CD4-positive, CD25-positive, alpha-beta regulatory T cell (primary cell): ENCODE results near the gene LARGE2. TPM values are rescaled to one million over a fixed set of nuclear protein-coding genes. Genes with fewer than 3 reads are reported as not detected.
A peak's percentile ranks its signal among the peaks of the same experiment; 100 is the strongest.
"Not testable (repeated sequence)": the region's sequence is repeated elsewhere in the genome, so short reads cannot be mapped to it uniquely, and the experiment has no call there.

Source experiments
- ATAC-seq, 2 donors: fragments of 150-1000 bp; cut with Tn5 transposase; one replicate each; pipeline ENCODE4 v1.10.0; 2021; ENCODE audit warnings: low read depth in 2 of 2, moderate number of reproducible peaks in 2 of 2, moderate library complexity in 1 of 2
- DNase-seq, 3 donors: peaks; one replicate each; pipeline versions ENCODE4 v3.0.0 to v3.0.0-alpha.2; 2012 to 2022; ENCODE audit warnings: mixed read lengths in 1 of 3
- H3K27ac ChIP-seq: one replicate; pipeline ENCODE4 v1.7.0; 2013; ENCODE audit warnings: mild to moderate bottlenecking, low read length; ENCODE audit not compliant: insufficient read depth, poor library complexity, severe bottlenecking
- H3K27me3 ChIP-seq: one replicate; pipeline ENCODE4 v1.7.0; 2013; ENCODE audit warnings: low read length; ENCODE audit not compliant: control insufficient read depth, insufficient read depth
- H3K36me3 ChIP-seq: one replicate; pipeline ENCODE4 v1.7.0; 2013; ENCODE audit warnings: mild to moderate bottlenecking, low read length, moderate library complexity; ENCODE audit not compliant: control insufficient read depth, insufficient read depth
- H3K4me1 ChIP-seq: 2 replicates; pipeline ENCODE4 v1.7.0; 2013; ENCODE audit warnings: mild to moderate bottlenecking, low read length; ENCODE audit not compliant: insufficient read depth, control insufficient read depth, poor library complexity, severe bottlenecking
- H3K4me3 ChIP-seq: one replicate; pipeline ENCODE4 v1.7.0; 2013; ENCODE audit warnings: low read depth, mild to moderate bottlenecking, low read length, moderate library complexity
- H3K9me3 ChIP-seq, 2 experiments: 1 replicate in 1 of 2; 2 replicates in 1 of 2; pipeline ENCODE4 v1.7.0; 2013; ENCODE audit warnings: low read length in 2 of 2, mild to moderate bottlenecking in 1 of 2, moderate library complexity in 1 of 2; ENCODE audit not compliant: control insufficient read depth in 2 of 2
- H3K27ac Mint-ChIP-seq, 3 donors: one replicate each; pipeline ENCODE4 v1.8.0; 2020 to 2022; ENCODE audit warnings: mild to moderate bottlenecking in 3 of 3, mixed read lengths in 3 of 3, moderate library complexity in 2 of 3
- H3K27me3 Mint-ChIP-seq: one replicate; pipeline ENCODE4 v1.8.0; 2022; ENCODE audit warnings: mild to moderate bottlenecking, mixed read lengths
- H3K36me3 Mint-ChIP-seq: one replicate; pipeline ENCODE4 v1.8.0; 2020; ENCODE audit warnings: mixed read lengths
- H3K4me1 Mint-ChIP-seq, 4 donors: one replicate each; pipeline ENCODE4 v1.8.0; 2020 to 2022; ENCODE audit warnings: mixed read lengths in 4 of 4, mild to moderate bottlenecking in 1 of 4
- H3K4me3 Mint-ChIP-seq, 4 donors: one replicate each; pipeline ENCODE4 v1.8.0; 2020 to 2022; ENCODE audit warnings: mild to moderate bottlenecking in 4 of 4, mixed read lengths in 4 of 4, moderate library complexity in 3 of 4
- H3K9me3 Mint-ChIP-seq, 7 donors: one replicate each; pipeline ENCODE4 v1.8.0; 2020 to 2022; ENCODE audit warnings: mixed read lengths in 7 of 7, mild to moderate bottlenecking in 3 of 7, moderate library complexity in 2 of 7
- polyA plus RNA-seq, 4 donors: library from polyadenylated mRNA; unstranded; fragments of 300-500 nt; fragmentation: Illumina TruSeq; gene quantifications; one replicate each; pipeline ENCODE4 v1.2.3, GENCODE V29; 2021
- total RNA-seq: library from RNA; stranded (reverse); gene quantifications from one replicate; pipeline ENCODE4 v1.2.3, GENCODE V29; 2022

LARGE2 gene
- total and polyA plus RNA-seq, 5 donors from 2014 or later: 0.65 to 4.2 (median 1.5) TPM

DNA sequence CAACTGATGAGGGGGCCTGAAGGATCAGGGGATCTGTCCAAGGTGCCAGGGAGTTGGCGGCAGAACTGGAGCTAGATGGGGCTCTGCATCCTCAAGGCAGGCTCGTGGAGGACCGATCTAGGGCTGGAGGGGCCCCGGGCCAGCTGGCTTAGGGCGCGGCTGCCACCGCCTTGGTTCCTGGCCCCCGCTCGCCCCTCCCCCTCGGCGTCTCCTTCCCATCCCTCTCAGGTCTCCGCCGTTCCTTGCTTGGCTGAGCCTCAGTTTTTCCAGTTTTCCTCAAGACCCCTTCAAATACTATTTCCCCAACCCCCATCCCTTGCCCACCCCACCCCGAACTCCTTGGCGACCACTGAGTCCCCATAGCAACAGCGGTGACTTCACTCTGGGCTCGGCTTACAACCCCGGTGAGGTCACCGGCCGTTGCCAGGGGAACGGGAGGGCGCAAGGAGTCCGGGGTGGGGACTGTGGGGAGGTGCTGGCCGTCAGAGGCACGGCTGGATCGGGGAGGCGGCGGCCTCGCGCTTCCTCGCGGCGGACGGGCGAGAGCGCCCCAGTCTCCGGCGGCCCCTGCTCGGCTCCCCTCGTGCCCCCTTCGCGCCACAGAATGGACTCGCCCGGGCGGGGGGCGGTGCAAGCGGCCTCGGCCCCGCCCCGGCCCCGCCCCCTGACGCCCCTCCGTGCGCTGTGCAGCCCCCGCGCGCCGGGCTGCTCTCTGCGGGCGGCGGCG lies 22.8 kb upstream of the LARGE2 start:
- no peak overlapping the region for H3K27ac ChIP-seq
- H3K27me3 Mint-ChIP-seq: peaks cover 65% of the 10 kb centered on the region

GRCh38 chr11:45900175-45900800 lies 22.2 kb upstream of the LARGE2 start:
- Mint-ChIP-seq H3K27me3 (peaks cover 58% of the 10 kb centered on the region), H3K4me1 (peaks cover 0 to 14% (median 1%) of the 10 kb centered on the region in 4 donors), H3K4me3 (peak overlapping the region in 2 of 4 donors; percentile 50 to 65)
- DNase-seq, ATAC-seq, H3K27ac ChIP-seq, H3K27ac Mint-ChIP-seq, H3K4me3 ChIP-seq, H3K9me3 ChIP-seq, H3K36me3 Mint-ChIP-seq, H3K9me3 Mint-ChIP-seq, H3K36me3 ChIP-seq: not testable (repeated sequence)
- Histone ChIP-seq H3K4me1 (peaks cover 16% of the 10 kb centered on the region), H3K27me3 (peaks cover 15% of the 10 kb centered on the region)

More for the DNA sequence above, 22.8 kb upstream of the LARGE2 start:
- Histone ChIP-seq H3K4me3 (no peak overlapping the region), H3K4me1 (peaks cover 16% of the 10 kb centered on the region), H3K36me3 (no peaks in the 10 kb centered on the region), H3K27me3 (peaks cover 15% of the 10 kb centered on the region), H3K9me3 (no peaks in the 10 kb centered on the region)
- peak; percentile 44 to 55 for ATAC-seq
- peak overlapping the region in 3 of 4 donors; percentile 62 to 77 (median 70) for H3K4me3 Mint-ChIP-seq
- H3K4me1 Mint-ChIP-seq: peaks cover 0 to 17% (median 1%) of the 10 kb centered on the region in 4 donors
- no peak overlapping the region for H3K27ac Mint-ChIP-seq
- H3K9me3 Mint-ChIP-seq: peaks cover 0 to 5% (median 0%) of the 10 kb centered on the region in 7 donors
- DNase-seq: peak; percentile 37 to 62 (median 49)
- no peaks in the 10 kb centered on the region for H3K36me3 Mint-ChIP-seq

DNA sequence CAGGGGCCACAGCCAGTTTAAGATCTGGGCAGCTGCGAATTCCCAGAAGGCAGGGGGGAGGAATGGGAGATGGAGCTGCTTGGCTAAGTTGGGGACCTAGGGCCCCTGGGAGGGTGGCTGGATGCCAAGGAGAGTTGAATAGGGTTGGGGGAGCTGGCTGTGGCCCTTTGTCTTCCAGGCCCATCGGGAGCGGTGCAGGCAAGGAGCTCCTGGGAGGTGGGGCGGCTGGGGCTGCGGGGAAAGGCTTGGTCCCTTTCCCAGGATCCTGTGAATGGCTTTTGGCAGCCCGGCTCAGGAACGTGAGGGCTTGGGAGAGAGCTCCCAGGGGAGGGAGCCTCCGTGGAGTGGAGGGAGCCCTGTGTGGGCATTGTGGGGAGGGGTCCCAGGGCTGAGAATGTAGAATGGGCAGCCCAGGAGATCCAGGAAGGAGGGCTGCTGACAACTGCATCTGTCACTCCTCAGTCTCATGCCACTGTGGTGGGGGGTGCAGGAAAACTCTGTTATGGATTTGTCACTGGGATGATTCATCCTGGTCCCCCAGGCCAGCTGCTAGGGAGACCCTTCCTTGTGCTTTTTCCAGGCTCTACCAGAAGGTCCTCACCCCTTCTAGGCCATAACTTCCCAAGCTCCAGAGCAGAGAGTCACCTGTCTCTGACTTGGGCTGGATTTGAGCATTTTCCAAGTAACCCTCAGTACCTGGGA lies 21.4 kb upstream of the LARGE2 start:
- no peaks in the 10 kb centered on the region for H3K36me3 ChIP-seq
- DNase-seq (no peak), ATAC-seq (no peak)
- peaks cover 22% of the 10 kb centered on the region for H3K4me1 ChIP-seq
- peak overlapping the region in 1 of 3 donors; percentile 62 for H3K27ac Mint-ChIP-seq
- no peak overlapping the region for H3K27ac ChIP-seq
- H3K4me1 Mint-ChIP-seq: peaks cover 0 to 17% (median 1%) of the 10 kb centered on the region in 4 donors
- no peaks in the 10 kb centered on the region for H3K36me3 Mint-ChIP-seq
- peaks cover 0 to 4% (median 0%) of the 10 kb centered on the region in 7 donors for H3K9me3 Mint-ChIP-seq
- H3K9me3 ChIP-seq: no peaks in the 10 kb centered on the region
- H3K4me3 Mint-ChIP-seq: peak overlapping the region; percentile 33 to 76 (median 56)
- peaks cover 51% of the 10 kb centered on the region for H3K27me3 Mint-ChIP-seq
- H3K4me3 ChIP-seq: no peak overlapping the region
- peaks cover 15% of the 10 kb centered on the region for H3K27me3 ChIP-seq

- Histone ChIP-seq H3K36me3 (no peaks in the 10 kb centered on the region), H3K27me3 (peaks cover 15% of the 10 kb centered on the region), H3K4me1 (peaks cover 26% of the 10 kb centered on the region), H3K4me3 (no peak overlapping the region), H3K9me3 (no peaks in the 10 kb centered on the region), H3K27ac (no peak overlapping the region)
- peaks cover 0 to 4% (median 0%) of the 10 kb centered on the region in 7 donors for H3K9me3 Mint-ChIP-seq
- ATAC-seq (no peak), DNase-seq (no peak)
- peaks cover 48% of the 10 kb centered on the region for H3K27me3 Mint-ChIP-seq
- peaks cover 0 to 21% (median 5%) of the 10 kb centered on the region in 4 donors for H3K4me1 Mint-ChIP-seq
- H3K27ac Mint-ChIP-seq: no peak overlapping the region
- H3K36me3 Mint-ChIP-seq: no peaks in the 10 kb centered on the region
- H3K4me3 Mint-ChIP-seq: peak overlapping the region in 2 of 4 donors; percentile 33 to 47
Observed at GRCh38 chr11:45901626-45902025, 20.8 kb upstream of the LARGE2 start.

DNA sequence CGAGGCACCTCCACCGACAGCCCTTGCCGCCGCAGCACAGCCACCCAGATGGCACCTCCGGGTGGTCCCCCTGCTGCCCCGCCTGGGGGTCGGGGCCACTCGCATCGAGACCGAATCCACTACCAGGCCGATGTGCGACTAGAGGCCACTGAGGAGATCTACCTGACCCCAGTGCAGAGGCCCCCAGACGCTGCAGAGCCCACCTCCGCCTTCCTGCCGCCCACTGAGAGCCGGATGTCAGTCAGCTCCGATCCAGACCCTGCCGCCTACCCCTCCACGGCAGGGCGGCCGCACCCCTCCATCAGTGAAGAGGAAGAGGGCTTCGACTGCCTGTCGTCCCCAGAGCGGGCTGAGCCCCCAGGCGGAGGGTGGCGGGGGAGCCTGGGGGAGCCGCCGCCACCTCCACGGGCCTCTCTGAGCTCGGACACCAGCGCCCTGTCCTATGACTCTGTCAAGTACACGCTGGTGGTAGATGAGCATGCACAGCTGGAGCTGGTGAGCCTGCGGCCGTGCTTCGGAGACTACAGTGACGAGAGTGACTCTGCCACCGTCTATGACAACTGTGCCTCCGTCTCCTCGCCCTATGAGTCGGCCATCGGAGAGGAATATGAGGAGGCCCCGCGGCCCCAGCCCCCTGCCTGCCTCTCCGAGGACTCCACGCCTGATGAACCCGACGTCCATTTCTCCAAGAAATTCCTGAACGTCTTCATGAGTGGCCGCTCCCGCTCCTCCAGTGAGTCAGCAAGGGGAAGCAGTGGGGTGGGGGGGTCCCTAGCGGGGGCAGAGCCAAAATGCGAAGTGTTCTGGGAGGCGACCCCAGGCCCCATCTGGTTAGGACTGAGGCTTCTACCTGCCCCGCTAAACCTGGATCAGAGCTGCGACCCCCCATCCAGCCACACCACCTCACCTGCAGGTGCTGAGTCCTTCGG lies 19.7 kb upstream of the LARGE2 start:
- Mint-ChIP-seq H3K4me1 (peaks cover 0 to 23% (median 5%) of the 10 kb centered on the region in 4 donors), H3K27me3 (peaks cover 38% of the 10 kb centered on the region), H3K27ac (no peak overlapping the region), H3K9me3 (peaks cover 0 to 4% (median 0%) of the 10 kb centered on the region in 7 donors), H3K36me3 (no peaks in the 10 kb centered on the region), H3K4me3 (no peak overlapping the region)
- Histone ChIP-seq H3K27me3 (peaks cover 12% of the 10 kb centered on the region), H3K4me1 (peaks cover 26% of the 10 kb centered on the region), H3K27ac (no peak overlapping the region), H3K9me3 (no peaks in the 10 kb centered on the region), H3K4me3 (no peak overlapping the region), H3K36me3 (no peaks in the 10 kb centered on the region)
- no peak for ATAC-seq
- DNase-seq: no peak

GRCh38 chr11:45904309-45904915 lies 18.0 kb upstream of the LARGE2 start:
- H3K9me3 ChIP-seq: no peaks in the 10 kb centered on the region
- no peaks in the 10 kb centered on the region for H3K27me3 ChIP-seq
- H3K27ac ChIP-seq: no peak overlapping the region
- DNase-seq (no peak), ATAC-seq (no peak)
- Mint-ChIP-seq H3K9me3 (peaks cover 0 to 2% (median 0%) of the 10 kb centered on the region in 7 donors), H3K4me3 (peak overlapping the region in 2 of 4 donors; percentile 31 to 58), H3K36me3 (no peaks in the 10 kb centered on the region), H3K4me1 (peaks cover 0 to 16% (median 4%) of the 10 kb centered on the region in 4 donors), H3K27me3 (peaks cover 23% of the 10 kb centered on the region), H3K27ac (no peak overlapping the region)
- peaks cover 18% of the 10 kb centered on the region for H3K4me1 ChIP-seq
- H3K4me3 ChIP-seq: no peak overlapping the region
- peaks cover 1% of the 10 kb centered on the region for H3K36me3 ChIP-seq
